GM06990 (cell line): Measurements from ENCODE around the gene HP1BP3.

ENCODE experiments used
- DNase-seq: peaks from one replicate; pipeline ENCODE4 v3.0.0-alpha.2; 2011; ENCODE audit not compliant: insufficient read length; ENCODE audit errors: extremely low read depth
- H3K27me3 ChIP-seq: replicated peaks from 2 replicates; pipeline ENCODE4 v1.6.0; 2011; ENCODE audit warnings: low read length; ENCODE audit not compliant: control insufficient read depth, insufficient read depth
- H3K36me3 ChIP-seq: 2 replicates; pipeline ENCODE4 v1.5.1; 2011; ENCODE audit warnings: low read length; ENCODE audit not compliant: control insufficient read depth, insufficient read depth
- H3K4me3 ChIP-seq: replicated peaks from 2 replicates; pipeline ENCODE4 v1.5.1; 2011; ENCODE audit warnings: low read depth, mild to moderate bottlenecking, control low read depth, low read length
- CTCF ChIP-seq: IDR thresholded peaks from 2 replicates; pipeline ENCODE4 v1.5.1; 2011; ENCODE audit warnings: low read length, control low read depth, mild to moderate bottlenecking, inconsistent platforms; ENCODE audit not compliant: insufficient read depth, poor library complexity, severe bottlenecking

HP1BP3 gene

GRCh38 chr1:20724364-20725188 is 62.5 kb downstream of the HP1BP3 start:
- H3K27me3 ChIP-seq, result peaks cover 2% of the 10 kb centered on the region
- no peaks in the 10 kb centered on the region for H3K36me3 ChIP-seq
- no peak overlapping the region for H3K4me3 ChIP-seq
- no peak for TF ChIP-seq CTCF
- DNase-seq, result no peak

DNA sequence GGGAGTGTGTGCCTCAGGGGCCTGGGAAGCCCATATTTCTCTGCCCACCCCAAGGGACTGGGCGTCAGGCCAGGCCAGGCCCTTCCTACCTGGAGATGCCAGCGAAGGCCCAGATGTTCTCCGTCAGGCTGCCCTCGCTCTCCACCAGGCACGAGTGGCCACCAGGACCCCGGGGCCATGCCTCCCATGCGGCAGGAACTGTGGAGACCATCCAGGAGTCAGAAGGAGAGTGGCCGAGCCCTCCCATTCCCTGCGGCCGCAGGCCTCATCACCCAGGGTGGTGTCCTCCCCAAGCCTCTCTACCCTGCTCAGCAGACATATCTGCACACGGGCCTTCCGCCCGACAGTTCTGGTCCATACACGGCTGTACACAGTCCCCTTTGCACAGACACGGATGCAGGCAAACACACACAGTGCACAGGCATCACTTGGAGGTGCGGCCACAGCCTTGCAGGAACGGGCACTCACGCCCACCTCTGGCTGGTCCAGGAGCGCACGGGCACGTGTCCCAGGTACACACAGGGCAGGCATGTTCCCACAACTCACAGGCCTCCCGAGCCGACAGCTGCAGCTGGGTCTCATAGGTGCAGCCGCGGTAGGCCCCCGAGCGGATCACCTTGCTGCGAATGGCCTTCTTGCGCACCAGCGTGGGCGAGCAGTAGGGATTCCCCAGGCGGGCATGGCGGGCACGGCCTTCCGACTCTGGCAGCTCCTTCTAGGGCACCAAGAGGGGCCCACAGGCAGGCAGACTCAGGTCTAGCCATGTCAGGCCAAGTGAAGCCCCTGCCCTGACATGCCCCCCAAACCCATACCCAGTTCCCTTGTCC is 63.4 kb downstream of the HP1BP3 start:
- Histone ChIP-seq H3K27me3 (peaks cover 1% of the 10 kb centered on the region), H3K4me3 (no peak overlapping the region), H3K36me3 (no peaks in the 10 kb centered on the region)
- no peak for TF ChIP-seq CTCF
- no peak for DNase-seq

DNA sequence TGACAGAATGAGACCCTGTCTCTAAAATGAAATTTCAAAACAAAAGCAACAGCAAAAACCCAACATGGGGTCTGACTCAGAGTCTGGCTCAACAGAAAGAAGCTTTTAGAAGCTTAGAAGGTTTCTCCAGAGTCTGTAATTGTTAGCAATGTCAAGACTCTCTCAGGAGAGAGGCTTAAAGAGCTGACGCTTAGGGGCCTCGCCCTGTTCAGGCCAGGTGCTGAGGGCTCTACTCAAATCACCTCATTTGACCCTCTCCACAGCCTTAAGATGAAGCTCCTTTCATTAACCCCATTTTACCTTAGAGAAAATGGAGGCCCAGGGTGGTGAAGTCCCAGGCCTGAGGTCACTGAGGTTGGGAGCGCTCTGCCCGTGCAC is 64.0 kb downstream of the HP1BP3 start:
- Histone ChIP-seq H3K4me3 (no peak overlapping the region), H3K27me3 (peaks cover 1% of the 10 kb centered on the region), H3K36me3 (no peaks in the 10 kb centered on the region)
- no peak for TF ChIP-seq CTCF
- no peak for DNase-seq

- no peak overlapping the region for H3K4me3 ChIP-seq
- no peak for DNase-seq
- no peak for TF ChIP-seq CTCF
- peaks cover 1% of the 10 kb centered on the region for H3K27me3 ChIP-seq
- no peaks in the 10 kb centered on the region for H3K36me3 ChIP-seq
Measured at GRCh38 chr1:20721117-20722061, 65.7 kb downstream of the HP1BP3 start.

DNA sequence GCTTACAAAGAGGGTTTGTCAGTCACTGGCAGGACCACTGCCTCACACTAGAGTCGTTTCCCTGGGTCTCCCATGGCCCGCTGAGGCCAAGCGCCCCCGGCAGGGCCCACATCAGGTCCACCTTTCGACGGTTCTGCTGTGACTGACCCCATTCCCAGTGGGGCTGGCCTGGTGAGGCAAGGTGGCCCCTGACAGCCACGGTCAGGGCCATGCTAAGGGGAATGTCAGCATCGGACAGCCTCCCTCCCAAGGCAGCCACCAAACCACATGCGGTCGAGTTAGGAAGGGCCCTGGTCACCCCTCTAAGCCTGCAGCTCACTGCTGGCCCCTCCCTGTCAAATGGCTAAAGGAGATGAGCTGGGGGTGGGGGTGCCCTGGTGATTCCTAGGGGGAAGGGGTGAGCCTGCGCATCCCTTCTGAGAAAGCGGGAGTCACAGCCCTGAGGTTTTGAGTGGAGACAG is 66.4 kb downstream of the HP1BP3 start:
- no peak for DNase-seq
- Histone ChIP-seq H3K4me3 (no peak overlapping the region), H3K27me3 (peaks cover 1% of the 10 kb centered on the region), H3K36me3 (no peaks in the 10 kb centered on the region)
- TF ChIP-seq CTCF, result no peak
